PC-3 (cell line): Measurements from ENCODE around the gene WNT7B. TPM values are rescaled to one million over a fixed set of nuclear protein-coding genes. Genes with fewer than 3 reads are reported as not detected.
A peak's percentile ranks its signal among the peaks of the same experiment; 100 is the strongest.

Source experiments
- ATAC-seq: fragments of 200-7000 bp; cut with Tn5 transposase; 2 replicates; pipeline ENCODE4 v1.9.1; 2020; ENCODE audit warnings: mild to moderate bottlenecking, moderate library complexity
- BruUV-seq: library from RNA; stranded (reverse); fragments of 400-500 nt; replicated peaks from 2 replicates; lab custom pipeline; 2021; lab: Mats Ljungman, UMichigan
- CTCF ChIA-PET: fragments of 300-600 bp; sonication (Branson Sonifier 250); formaldehyde crosslinking; loops from one replicate; lab custom pipeline; 2022; ENCODE audit warnings: antibody characterized with exemption; lab: Charles Lee
- POLR2A ChIA-PET: fragments of 300-600 bp; sonication (Branson Sonifier 250); formaldehyde crosslinking; loops from one replicate; lab custom pipeline; 2022; ENCODE audit warnings: antibody characterized with exemption; ENCODE audit not compliant: unreplicated experiment; lab: Charles Lee
- DNase-seq: peaks from one replicate; pipeline ENCODE4 v3.0.0-alpha.2; 2015
- H2AFZ ChIP-seq: fragments of 300-600 bp; sonication (generic); 2 replicates; pipeline ENCODE4 v1.6.0; 2016; ENCODE audit warnings: antibody characterized with exemption, low read length
- H3F3A ChIP-seq: fragments of 300-600 bp; sonication (generic); one replicate; pipeline ENCODE4 v1.6.0; 2017; ENCODE audit warnings: antibody characterized with exemption, low read length, control low read depth, mild to moderate bottlenecking; ENCODE audit not compliant: unreplicated experiment
- H3K27ac ChIP-seq: fragments of 300-600 bp; sonication (generic); 2 replicates; pipeline ENCODE4 v1.5.1; 2016; ENCODE audit warnings: mild to moderate bottlenecking, low read length
- H3K27me3 ChIP-seq: fragments of 300-600 bp; sonication (generic); 2 replicates; pipeline ENCODE4 v1.6.1; 2016; ENCODE audit warnings: low read length, mixed read lengths
- H3K36me3 ChIP-seq: fragments of 300-600 bp; sonication (generic); 2 replicates; pipeline ENCODE4 v1.6.1; 2016; ENCODE audit warnings: low read depth, mixed run types, low read length, mixed read lengths
- H3K4me1 ChIP-seq: fragments of 300-600 bp; sonication (generic); 2 replicates; pipeline ENCODE4 v1.5.1; 2016; ENCODE audit warnings: low read length; ENCODE audit not compliant: insufficient read depth
- H3K4me2 ChIP-seq: fragments of 300-600 bp; sonication (generic); 2 replicates; pipeline ENCODE4 v1.6.0; 2016; ENCODE audit warnings: low read length
- H3K4me3 ChIP-seq: fragments of 300-600 bp; sonication (generic); 2 replicates; pipeline ENCODE4 v1.5.1; 2016; ENCODE audit warnings: mild to moderate bottlenecking, low read length, mixed read lengths
- H3K79me2 ChIP-seq: fragments of 300-600 bp; sonication (generic); 2 replicates; pipeline ENCODE4 v1.6.1; 2017; ENCODE audit warnings: low read length, mixed read lengths
- H3K9ac ChIP-seq: fragments of 300-600 bp; sonication (generic); 2 replicates; pipeline ENCODE4 v1.6.0; 2016; ENCODE audit warnings: mild to moderate bottlenecking, low read length
- H3K9me2 ChIP-seq: fragments of 300-600 bp; sonication (generic); replicated peaks from 2 replicates; pipeline ENCODE4 v1.6.1; 2016; ENCODE audit warnings: mixed run types, low read length, mixed read lengths
- H3K9me3 ChIP-seq: fragments of 300-600 bp; sonication (generic); 2 replicates; pipeline ENCODE4 v1.6.1; 2016; ENCODE audit warnings: low read length, mixed read lengths
- H4K20me1 ChIP-seq: fragments of 300-600 bp; sonication (generic); 2 replicates; pipeline ENCODE4 v1.6.1; 2016; ENCODE audit warnings: low read length, mixed read lengths
- EZH2 ChIP-seq: fragments of 300-600 bp; sonication (generic); IDR thresholded peaks from one replicate; pipeline ENCODE4 v1.6.1; 2017; ENCODE audit warnings: antibody characterized with exemption, mild to moderate bottlenecking, low read length; ENCODE audit not compliant: unreplicated experiment
- EZH2phosphoT487 ChIP-seq: fragments of 300-600 bp; sonication (generic); IDR thresholded peaks from 2 replicates; pipeline ENCODE4 v1.6.1; 2018; ENCODE audit warnings: mild to moderate bottlenecking, antibody characterized with exemption, low read length, borderline replicate concordance
- intact Hi-C: fragments of 100-400 bp; cut with micrococcal nuclease; formaldehyde crosslinking; loops from 2 replicates; pipeline ENCODE4 v1.9.0; 2023
- total RNA-seq: library from RNA; depleted of rRNA; stranded (reverse); fragments of >200 nt; gene quantifications from 2 replicates; pipeline ENCODE4 v1.2.3, GENCODE V29; 2014
- TF ChIP-seq, protein P1 (sequence below): fragments of 300-600 bp; sonication (generic); conservative IDR thresholded peaks from 2 replicates; pipeline ENCODE4 v1.5.1; 2017; ENCODE audit warnings: antibody characterized with exemption, low read depth, mild to moderate bottlenecking, low read length

WNT7B gene
- total RNA-seq, 1 experiment from 2014 or later, result 42.0 TPM

DNA sequence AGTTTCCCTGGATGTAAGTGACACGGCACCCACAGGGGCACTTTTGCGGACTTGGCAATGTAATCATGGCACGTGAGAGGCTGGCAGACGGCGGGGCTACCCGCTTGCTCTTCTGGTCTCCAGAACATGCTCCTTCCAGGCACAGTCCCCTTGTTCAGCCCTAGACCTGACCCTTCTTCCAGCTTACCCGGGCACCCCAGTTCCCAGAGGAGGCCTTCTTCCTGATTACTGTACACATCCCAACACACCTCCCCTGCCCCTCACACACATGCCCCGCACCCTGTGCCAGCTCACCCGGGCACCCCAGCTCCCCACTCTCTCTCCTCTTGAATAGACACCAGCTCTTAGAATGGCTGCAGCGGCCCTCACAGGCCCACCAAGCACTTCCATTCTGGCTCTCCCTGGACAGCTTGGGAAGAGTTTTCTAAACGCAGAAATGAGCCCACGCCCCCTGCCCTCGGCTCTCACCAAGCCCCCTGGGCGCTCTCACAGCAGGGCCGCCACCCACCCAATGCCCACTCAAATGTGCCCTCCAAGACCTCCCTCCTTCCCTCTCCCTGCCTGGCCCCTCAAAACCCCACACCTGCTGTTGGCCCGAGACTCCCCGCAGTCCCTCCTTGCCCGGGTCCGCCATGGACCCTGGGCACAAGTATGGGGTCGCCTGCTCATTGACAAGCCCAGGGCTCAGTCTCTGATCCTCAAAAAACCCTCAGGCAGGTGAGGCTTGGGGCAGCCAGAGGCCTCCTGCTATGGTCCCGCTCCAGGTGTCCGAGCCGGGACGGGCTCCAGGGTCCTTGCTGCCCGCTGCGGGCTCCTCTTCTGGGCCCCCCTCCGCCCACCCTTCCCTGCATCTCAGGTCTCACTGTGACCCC lies 88.5 kb downstream of the WNT7B start:
- no peak overlapping the region for H3K4me3 ChIP-seq
- peak overlapping the region; percentile 33; the same call in 1 of the 2 replicates for H3K9ac ChIP-seq
- CTCF ChIA-PET, result no interaction called here
- ATAC-seq (no peak), DNase-seq (no peak)
- H3K4me1 ChIP-seq, result peaks cover 15% of the 10 kb centered on the region
- BruUV-seq, result no TSS peak
- H3K9me2 ChIP-seq, result no peaks in the 10 kb centered on the region
- H3K27me3 ChIP-seq, result no peaks in the 10 kb centered on the region
- H3K79me2 ChIP-seq, result no peaks in the 10 kb centered on the region
- TF ChIP-seq EZH2, result no peak
- H3K4me2 ChIP-seq, result no peak overlapping the region
- H3K36me3 ChIP-seq, result no peaks in the 10 kb centered on the region
- POLR2A ChIA-PET, result no interaction called here
- H3K27ac ChIP-seq, result peak overlapping the region; percentile 40; the same call in 1 of the 2 replicates
- no peaks in the 10 kb centered on the region for H3F3A ChIP-seq
- H2AFZ ChIP-seq, result no peak overlapping the region
- intact Hi-C loops, result no loop called here
- H4K20me1 ChIP-seq, result no peaks in the 10 kb centered on the region
- no peaks in the 10 kb centered on the region for H3K9me3 ChIP-seq

DNA sequence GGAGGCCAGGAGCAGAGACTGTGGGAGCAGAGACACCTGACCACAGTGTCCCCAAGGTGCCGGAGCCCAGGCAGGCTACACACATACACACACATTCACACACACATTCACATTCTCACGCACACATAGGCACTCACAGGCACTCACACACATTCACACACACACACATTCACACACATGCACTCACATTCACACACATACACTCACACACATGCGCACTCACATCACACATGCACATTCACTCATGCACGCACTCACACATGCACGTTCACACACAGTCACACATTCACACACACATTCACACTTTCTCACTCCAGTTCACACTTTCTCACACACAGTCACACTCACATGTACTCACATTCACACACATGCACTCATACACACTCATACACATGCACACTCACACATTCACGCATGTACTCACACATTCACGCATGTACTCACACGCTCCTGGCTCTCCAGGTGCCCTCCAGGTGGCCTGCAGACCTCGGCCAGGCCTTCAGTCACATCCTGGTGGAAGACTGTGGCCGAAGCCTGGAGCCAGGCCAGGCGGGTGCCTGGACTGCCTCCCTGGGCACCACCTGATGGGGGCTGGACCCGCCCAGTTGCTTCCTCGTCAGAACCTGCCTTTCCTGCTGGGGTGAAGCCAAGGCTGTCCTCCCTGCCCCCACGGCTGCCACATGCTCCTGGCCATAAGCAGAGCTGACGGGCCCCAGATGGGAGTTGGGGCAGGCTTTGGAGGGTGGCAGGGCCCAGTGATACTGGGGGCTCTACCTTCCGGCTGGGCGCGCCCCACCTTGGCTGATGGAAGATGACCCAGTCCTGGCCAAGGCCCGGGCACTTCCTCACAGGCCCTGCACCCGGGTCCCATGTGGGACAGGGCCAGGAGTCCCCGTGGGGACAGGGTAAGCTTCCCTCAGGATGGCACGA lies 89.5 kb downstream of the WNT7B start:
- Histone ChIP-seq H4K20me1 (no peaks in the 10 kb centered on the region), H3K9me3 (no peaks in the 10 kb centered on the region), H3K27me3 (no peaks in the 10 kb centered on the region), H2AFZ (no peak overlapping the region), H3K36me3 (no peaks in the 10 kb centered on the region), H3K4me1 (peaks cover 9% of the 10 kb centered on the region), H3F3A (no peaks in the 10 kb centered on the region), H3K9ac (peak overlapping the region; percentile 33; the same call in 1 of the 2 replicates), H3K4me3 (no peak overlapping the region), H3K4me2 (no peak overlapping the region), H3K79me2 (no peaks in the 10 kb centered on the region), H3K27ac (peak overlapping the region; percentile 40; the same call in 1 of the 2 replicates), H3K9me2 (no peaks in the 10 kb centered on the region)
- ChIA-PET POLR2A (no interaction called here), CTCF (no interaction called here)
- BruUV-seq, result no TSS peak
- no peak for TF ChIP-seq EZH2
- intact Hi-C loops, result no loop called here
- ATAC-seq (peak; percentile 43), DNase-seq (peak; percentile 68)

GRCh38 chr22:45886540-45886939 lies 90.4 kb downstream of the WNT7B start:
- H3K27ac ChIP-seq, result no peak overlapping the region
- no peak overlapping the region for H3K4me2 ChIP-seq
- CTCF ChIA-PET, result no interaction called here
- H3K27me3 ChIP-seq, result no peaks in the 10 kb centered on the region
- ATAC-seq (no peak), DNase-seq (no peak)
- H4K20me1 ChIP-seq, result no peaks in the 10 kb centered on the region
- H3K9me2 ChIP-seq, result no peaks in the 10 kb centered on the region
- intact Hi-C loops, result no loop called here
- H3K36me3 ChIP-seq, result no peaks in the 10 kb centered on the region
- H3K79me2 ChIP-seq, result no peaks in the 10 kb centered on the region
- no peak overlapping the region for H3K4me3 ChIP-seq
- TF ChIP-seq EZH2, result no peak
- TF ChIP-seq EZH2phosphoT487, result no peak
- TF ChIP-seq, protein P1, sequence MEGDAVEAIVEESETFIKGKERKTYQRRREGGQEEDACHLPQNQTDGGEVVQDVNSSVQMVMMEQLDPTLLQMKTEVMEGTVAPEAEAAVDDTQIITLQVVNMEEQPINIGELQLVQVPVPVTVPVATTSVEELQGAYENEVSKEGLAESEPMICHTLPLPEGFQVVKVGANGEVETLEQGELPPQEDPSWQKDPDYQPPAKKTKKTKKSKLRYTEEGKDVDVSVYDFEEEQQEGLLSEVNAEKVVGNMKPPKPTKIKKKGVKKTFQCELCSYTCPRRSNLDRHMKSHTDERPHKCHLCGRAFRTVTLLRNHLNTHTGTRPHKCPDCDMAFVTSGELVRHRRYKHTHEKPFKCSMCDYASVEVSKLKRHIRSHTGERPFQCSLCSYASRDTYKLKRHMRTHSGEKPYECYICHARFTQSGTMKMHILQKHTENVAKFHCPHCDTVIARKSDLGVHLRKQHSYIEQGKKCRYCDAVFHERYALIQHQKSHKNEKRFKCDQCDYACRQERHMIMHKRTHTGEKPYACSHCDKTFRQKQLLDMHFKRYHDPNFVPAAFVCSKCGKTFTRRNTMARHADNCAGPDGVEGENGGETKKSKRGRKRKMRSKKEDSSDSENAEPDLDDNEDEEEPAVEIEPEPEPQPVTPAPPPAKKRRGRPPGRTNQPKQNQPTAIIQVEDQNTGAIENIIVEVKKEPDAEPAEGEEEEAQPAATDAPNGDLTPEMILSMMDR, result no peak
- BruUV-seq, result no TSS peak
- H2AFZ ChIP-seq, result no peak overlapping the region
- no peak overlapping the region for H3K9ac ChIP-seq
- H3F3A ChIP-seq, result no peaks in the 10 kb centered on the region
- H3K9me3 ChIP-seq, result no peaks in the 10 kb centered on the region
- H3K4me1 ChIP-seq, result peaks cover 9% of the 10 kb centered on the region
- POLR2A ChIA-PET, result no interaction called here
